ENCODE data around the gene CRYBB2. TPM values are rescaled to one million over a fixed set of nuclear protein-coding genes. Genes with fewer than 3 reads are reported as not detected.

Gene CRYBB2
- total RNA-seq, 1 experiment from 2014 or later, result not detected

DNA sequence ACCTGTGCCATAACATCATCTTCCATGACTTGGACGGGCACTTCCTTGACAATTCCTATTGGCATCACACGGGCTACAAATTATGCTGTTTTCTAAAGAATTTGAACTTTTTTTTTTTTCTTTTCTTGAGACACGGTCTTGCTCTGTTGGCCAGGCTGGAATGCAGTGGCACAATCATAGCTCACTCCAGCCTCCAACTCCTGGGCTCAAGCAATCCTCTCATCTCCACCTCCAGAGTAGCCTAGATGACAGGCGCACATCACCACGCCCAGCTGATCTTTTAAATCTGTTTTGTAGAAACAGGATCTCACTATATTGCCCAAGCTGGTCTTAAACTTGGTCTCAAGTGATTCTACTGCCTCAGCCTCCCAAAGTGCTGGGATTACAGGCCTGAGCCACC, 23.1 kb upstream of the CRYBB2 start:
- no peaks in the 10 kb centered on the region for H3K9me2 ChIP-seq (ENCODE audit: insufficient read depth)
- BruUV-seq (replicated peaks), result no TSS peak
- H3K27me3 ChIP-seq (ENCODE audit: insufficient read depth, low read length), result no peaks in the 10 kb centered on the region
- H3K36me3 ChIP-seq (ENCODE audit: control insufficient read depth in 1 of 2, insufficient read depth in 2 of 2, low read length in 2 of 2), result peaks cover 3 to 8% of the 10 kb centered on the region in 2 experiments; a peak in 3 of 4 replicates
- H3K9me3 ChIP-seq (ENCODE audit: control insufficient read depth in 1 of 2, insufficient read depth in 1 of 2, low read depth in 1 of 2, low read length in 2 of 2), result no peaks in the 10 kb centered on the region
- no peaks in the 10 kb centered on the region for H3K4me1 ChIP-seq (ENCODE audit: control insufficient read depth in 1 of 2, insufficient read depth in 2 of 2, low read length in 2 of 2)
- no peak overlapping the region for H3K4me3 ChIP-seq (replicated peaks in 1 of 2; ENCODE audit: low read depth in 1 of 2, low read length in 2 of 2)
- POLR2A ChIA-PET, result no interaction called here
- H3K9ac ChIP-seq (ENCODE audit: low read length), result no peak overlapping the region
- H4K20me1 ChIP-seq (ENCODE audit: insufficient read depth), result no peaks in the 10 kb centered on the region
- ATAC-seq, result no peak
- H3K4me2 ChIP-seq (ENCODE audit: low read length), result no peak overlapping the region
- CTCF ChIA-PET, result no interaction called here
- RAD21 ChIA-PET (ENCODE audit: low non-redundant PET in 1 of 2, low total read pairs in 2 of 2, uncharacterized antibody in 2 of 2, unreplicated experiment in 2 of 2), result no interaction called here
- no peak overlapping the region for H3K27ac ChIP-seq (ENCODE audit: low read depth, low read length)
- H2AFZ ChIP-seq (ENCODE audit: low read depth, low read length, poor library complexity, severe bottlenecking), result no peak overlapping the region
- no peak for TF ChIP-seq MAX (IDR thresholded peaks at IDR 0.05)
- H3K79me2 ChIP-seq (ENCODE audit: insufficient read depth, low read length), result no peaks in the 10 kb centered on the region
- intact Hi-C loops (cut with micrococcal nuclease), result no loop called here
- DNase-seq (ENCODE audit: low read depth, low spot score), result no peak

DNA sequence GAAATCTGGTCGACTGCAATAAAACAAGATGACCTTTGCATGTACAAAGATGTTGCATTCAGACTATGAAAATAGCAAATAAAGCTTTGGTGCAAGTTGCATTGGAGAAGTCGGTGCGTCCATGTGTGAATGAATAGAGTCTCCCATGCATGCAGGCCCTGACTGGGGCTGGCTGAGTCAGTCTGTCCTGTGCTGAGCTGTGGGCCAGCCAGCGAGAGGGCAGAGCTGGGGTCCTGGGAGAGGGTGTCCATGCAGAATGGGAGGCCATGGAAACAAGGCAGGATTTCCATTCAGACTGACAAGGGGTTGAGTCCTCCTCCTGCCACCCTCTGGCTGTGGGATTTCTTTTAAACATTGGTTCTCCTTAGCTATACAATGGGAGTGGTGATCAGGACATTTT, 22.1 kb upstream of the CRYBB2 start:
- no peaks in the 10 kb centered on the region for H3K79me2 ChIP-seq (ENCODE audit: insufficient read depth, low read length)
- DNase-seq (ENCODE audit: low read depth, low spot score), result no peak
- H3K9me2 ChIP-seq (ENCODE audit: insufficient read depth), result no peaks in the 10 kb centered on the region
- H3K27me3 ChIP-seq (ENCODE audit: insufficient read depth, low read length), result no peaks in the 10 kb centered on the region
- peaks cover 3 to 5% of the 10 kb centered on the region in 2 experiments; a peak in 2 of 4 replicates for H3K36me3 ChIP-seq (ENCODE audit: control insufficient read depth in 1 of 2, insufficient read depth in 2 of 2, low read length in 2 of 2)
- no peak overlapping the region for H3K27ac ChIP-seq (ENCODE audit: low read depth, low read length)
- no peak overlapping the region for H3K4me3 ChIP-seq (replicated peaks in 1 of 2; ENCODE audit: low read depth in 1 of 2, low read length in 2 of 2)
- ChIA-PET CTCF (no interaction called here), POLR2A (no interaction called here), RAD21 (ENCODE audit: low non-redundant PET in 1 of 2, low total read pairs in 2 of 2, uncharacterized antibody in 2 of 2, unreplicated experiment in 2 of 2) (no interaction called here)
- H2AFZ ChIP-seq (ENCODE audit: low read depth, low read length, poor library complexity, severe bottlenecking), result no peak overlapping the region
- no TSS peak for BruUV-seq (replicated peaks)
- no peak overlapping the region for H3K4me2 ChIP-seq (ENCODE audit: low read length)
- ATAC-seq, result no peak
- no peaks in the 10 kb centered on the region for H3K9me3 ChIP-seq (ENCODE audit: control insufficient read depth in 1 of 2, insufficient read depth in 1 of 2, low read depth in 1 of 2, low read length in 2 of 2)
- intact Hi-C loops (cut with micrococcal nuclease), result no loop called here
- TF ChIP-seq SRF (IDR thresholded peaks at IDR 0.05; ENCODE audit: low read depth) (no peak), CEBPB (IDR thresholded peaks at IDR 0.05; ENCODE audit: low read depth) (no peak), YY1 (IDR thresholded peaks at IDR 0.05; ENCODE audit: extremely low read depth, insufficient replicate concordance, low read depth, low read length) (no peak), POLR2A (IDR thresholded peaks at IDR 0.05; ENCODE audit: borderline replicate concordance, extremely low read depth, insufficient read depth, insufficient read length) (no peak), TCF7L2 (IDR thresholded peaks at IDR 0.05; ENCODE audit: borderline replicate concordance, extremely low read depth, insufficient read depth, insufficient read length) (no peak), EGR1 (IDR thresholded peaks at IDR 0.05; ENCODE audit: low read depth) (no peak), MAX (IDR thresholded peaks at IDR 0.05) (no peak), CTCF (IDR thresholded peaks at IDR 0.05 in 2 of 3, conservative IDR thresholded peaks at IDR 0.05 in 1 of 3; ENCODE audit: borderline replicate concordance in 1 of 3, insufficient read depth in 1 of 3, low read depth in 2 of 3, low read length in 2 of 3) (no peak), EZH2 (IDR thresholded peaks at IDR 0.05) (no peak), ELF1 (IDR thresholded peaks at IDR 0.05; ENCODE audit: borderline replicate concordance, low read depth) (no peak), CBX3 (IDR thresholded peaks at IDR 0.05; ENCODE audit: low read depth) (no peak)
- no peaks in the 10 kb centered on the region for H4K20me1 ChIP-seq (ENCODE audit: insufficient read depth)
- H3K4me1 ChIP-seq (ENCODE audit: control insufficient read depth in 1 of 2, insufficient read depth in 2 of 2, low read length in 2 of 2), result no peaks in the 10 kb centered on the region
- no peak overlapping the region for H3K9ac ChIP-seq (ENCODE audit: low read length)
